ENCODE measurements around the gene MCAM.

Gene MCAM

GRCh38 chr11:119316729-119317591, at the start of gene MCAM:
Gene MCAM (minus strand): TSS chr11:119317130. CDS start chr11:119317101, 29 bp downstream.
- DNase-seq (ENCODE audit: low read depth, low spot score) = no peak
- H3K27ac ChIP-seq = peak within 1 kb of the TSS; percentile 84

GRCh38 chr11:119365071-119365591, 48.2 kb upstream of the MCAM start:
- H3K27ac ChIP-seq = no peak overlapping the region
- no peak for DNase-seq (ENCODE audit: low read depth, low spot score)

GRCh38 chr11:119363851-119364590, 47.1 kb upstream of the MCAM start:
- no peak for DNase-seq (ENCODE audit: low read depth, low spot score)
- H3K27ac ChIP-seq = no peak overlapping the region

- no peak overlapping the region for H3K27ac ChIP-seq
Observed at GRCh38 chr11:119363081-119363850, 46.3 kb upstream of the MCAM start.

GRCh38 chr11:119362741-119363080, 45.8 kb upstream of the MCAM start:
- DNase-seq (ENCODE audit: low read depth, low spot score) = no peak
- H3K27ac ChIP-seq = no peak overlapping the region

More at GRCh38 chr11:119363081-119363850, 46.3 kb upstream of the MCAM start:
- no peak for DNase-seq (ENCODE audit: low read depth, low spot score)

- H3K27ac ChIP-seq = peak overlapping the region; percentile 91
- no peak for DNase-seq (ENCODE audit: low read depth, low spot score)
Observed at GRCh38 chr11:119361941-119362725, 45.2 kb upstream of the MCAM start.

- DNase-seq (ENCODE audit: low read depth, low spot score) = peak; percentile 85
- H3K27ac ChIP-seq = peak overlapping the region; percentile 91
Observed at GRCh38 chr11:119361056-119361787, 44.3 kb upstream of the MCAM start.

GRCh38 chr11:119359365-119360214, 42.7 kb upstream of the MCAM start:
- peak; percentile 39 for DNase-seq (ENCODE audit: low read depth, low spot score)
- H3K27ac ChIP-seq = peak overlapping the region; percentile 91

GRCh38 chr11:119357074-119357473, 40.1 kb upstream of the MCAM start:
- no peak overlapping the region for H3K27ac ChIP-seq
- DNase-seq (ENCODE audit: low read depth, low spot score) = no peak

GRCh38 chr11:119356349-119357031, 39.6 kb upstream of the MCAM start:
- no peak for DNase-seq (ENCODE audit: low read depth, low spot score)
- H3K27ac ChIP-seq = no peak overlapping the region

GRCh38 chr11:119355091-119355843, 38.3 kb upstream of the MCAM start:
- DNase-seq (ENCODE audit: low read depth, low spot score) = no peak
- H3K27ac ChIP-seq = no peak overlapping the region

GRCh38 chr11:119352857-119353260, 35.9 kb upstream of the MCAM start:
- no peak overlapping the region for H3K27ac ChIP-seq
- no peak for DNase-seq (ENCODE audit: low read depth, low spot score)

GRCh38 chr11:119351232-119351631, 34.3 kb upstream of the MCAM start:
- H3K27ac ChIP-seq = no peak overlapping the region
- no peak for DNase-seq (ENCODE audit: low read depth, low spot score)

- H3K27ac ChIP-seq = no peak overlapping the region
- DNase-seq (ENCODE audit: low read depth, low spot score) = no peak
Observed at GRCh38 chr11:119350302-119350701, 33.4 kb upstream of the MCAM start.

GRCh38 chr11:119347940-119348605, 31.1 kb upstream of the MCAM start:
- DNase-seq (ENCODE audit: low read depth, low spot score) = no peak
- H3K27ac ChIP-seq = no peak overlapping the region

- H3K27ac ChIP-seq = no peak overlapping the region
- no peak for DNase-seq (ENCODE audit: low read depth, low spot score)
Observed at GRCh38 chr11:119347242-119347641, 30.3 kb upstream of the MCAM start.
